IMR-90 (cell line): Measurements from ENCODE around the gene MICOS13. TPM values are rescaled to one million over a fixed set of nuclear protein-coding genes. Genes with fewer than 3 reads are reported as not detected.

Source experiments
- ATAC-seq: fragments of 200-7000 bp; cut with Tn5 transposase; 2 replicates; pipeline ENCODE4 v1.9.1; 2020; ENCODE audit warnings: low read depth, mild to moderate bottlenecking, moderate library complexity
- BruUV-seq: library from RNA; stranded (reverse); fragments of 400-500 nt; replicated peaks from 2 replicates; lab custom pipeline; 2021; lab: Mats Ljungman, UMichigan
- CTCF ChIA-PET: fragments of 300-600 bp; formaldehyde crosslinking; extraction: SDS; loops from one replicate; lab custom pipeline; 2021; ENCODE audit warnings: antibody characterized with exemption; lab: Yijun Ruan, JAX
- POLR2A ChIA-PET: fragments of 300-600 bp; sonication (Branson Sonifier 250); formaldehyde crosslinking; loops from one replicate; lab custom pipeline; 2022; ENCODE audit warnings: antibody characterized with exemption; ENCODE audit not compliant: unreplicated experiment; lab: Charles Lee
- DNase-seq: peaks from one replicate; pipeline ENCODE4 v3.0.0; 2013
- H2AFZ ChIP-seq: replicated peaks from 2 replicates; pipeline ENCODE3; 2013; ENCODE audit warnings: low read length, mild to moderate bottlenecking; ENCODE audit not compliant: poor library complexity
- H2AK5ac ChIP-seq: 2 replicates; pipeline ENCODE4 v1.6.1; 2013; ENCODE audit warnings: low read depth, low read length, inconsistent platforms
- H2AK9ac ChIP-seq: replicated peaks from 2 replicates; pipeline ENCODE3; 2013; ENCODE audit warnings: mild to moderate bottlenecking, low read depth, low read length, moderate library complexity; ENCODE audit not compliant: poor library complexity
- H2BK120ac ChIP-seq: 2 replicates; pipeline ENCODE4 v1.6.1; 2013; ENCODE audit warnings: low read depth, low read length, inconsistent platforms
- H2BK15ac ChIP-seq: 3 replicates; pipeline ENCODE4 v1.6.1; 2013; ENCODE audit warnings: low read depth, low read length, inconsistent platforms
- H2BK20ac ChIP-seq: 2 replicates; pipeline ENCODE4 v1.6.1; 2013; ENCODE audit warnings: low read depth, mild to moderate bottlenecking, inconsistent platforms, low read length, moderate library complexity
- H2BK5ac ChIP-seq: 2 replicates; pipeline ENCODE4 v1.6.1; 2013; ENCODE audit warnings: mild to moderate bottlenecking, low read depth, low read length, inconsistent platforms; ENCODE audit not compliant: poor library complexity, severe bottlenecking
- H3K14ac ChIP-seq: replicated peaks from 2 replicates; pipeline ENCODE4 v1.6.1; 2013; ENCODE audit warnings: low read depth, low read length, inconsistent platforms
- H3K18ac ChIP-seq: 2 replicates; pipeline ENCODE4 v1.6.1; 2013; ENCODE audit warnings: low read depth, low read length, control low read depth
- H3K23ac ChIP-seq: 2 replicates; pipeline ENCODE4 v1.6.1; 2013; ENCODE audit warnings: low read depth, low read length, inconsistent platforms
- H3K27ac ChIP-seq: 2 replicates; pipeline ENCODE4 v1.5.1; 2013; ENCODE audit warnings: mild to moderate bottlenecking, control low read depth, low read length; ENCODE audit not compliant: insufficient read depth
- H3K27me3 ChIP-seq: 2 replicates; pipeline ENCODE4 v1.6.1; 2013; ENCODE audit warnings: low read length; ENCODE audit not compliant: control insufficient read depth, insufficient read depth
- H3K36me3 ChIP-seq: 2 replicates; pipeline ENCODE4 v1.6.1; 2013; ENCODE audit warnings: low read length, mixed read lengths; ENCODE audit not compliant: control insufficient read depth, insufficient read depth
- H3K4ac ChIP-seq: 2 replicates; pipeline ENCODE4 v1.6.1; 2013; ENCODE audit warnings: low read depth, low read length, inconsistent platforms
- H3K4me1 ChIP-seq: 2 replicates; pipeline ENCODE4 v1.6.1; 2013; ENCODE audit warnings: low read length, mixed read lengths; ENCODE audit not compliant: control insufficient read depth, insufficient read depth
- H3K4me2 ChIP-seq: 2 replicates; pipeline ENCODE4 v1.6.1; 2013; ENCODE audit warnings: low read depth, mild to moderate bottlenecking, control low read depth, low read length, moderate library complexity
- H3K4me3 ChIP-seq: 2 replicates; pipeline ENCODE4 v1.5.1; 2013; ENCODE audit warnings: low read depth, mild to moderate bottlenecking, control low read depth, low read length, moderate library complexity; ENCODE audit not compliant: insufficient read depth
- H3K56ac ChIP-seq: 2 replicates; pipeline ENCODE4 v1.6.1; 2013; ENCODE audit warnings: low read length, inconsistent platforms; ENCODE audit not compliant: insufficient read depth; ENCODE audit errors: extremely low read depth
- H3K79me1 ChIP-seq, 2 experiments: 2 replicates each; pipeline ENCODE4 v1.6.1; 2013; ENCODE audit warnings: low read length in 2 of 2, inconsistent platforms in 1 of 2, low read depth in 1 of 2
- H3K9ac ChIP-seq: 2 replicates; pipeline ENCODE4 v1.6.1; 2013; ENCODE audit warnings: low read depth, low read length, control low read depth
- H3K9me1 ChIP-seq: 2 replicates; pipeline ENCODE4 v1.6.1; 2013; ENCODE audit warnings: low read length, inconsistent platforms; ENCODE audit not compliant: insufficient read depth
- H3K9me3 ChIP-seq: 2 replicates; pipeline ENCODE4 v1.6.1; 2013; ENCODE audit warnings: low read length; ENCODE audit not compliant: control insufficient read depth, insufficient read depth
- H4K20me1 ChIP-seq: 2 replicates; pipeline ENCODE4 v1.6.1; 2013; ENCODE audit warnings: low read length, inconsistent platforms; ENCODE audit not compliant: insufficient read depth
- H4K5ac ChIP-seq: 2 replicates; pipeline ENCODE4 v1.6.1; 2013; ENCODE audit warnings: mild to moderate bottlenecking, low read depth, low read length, control low read depth
- H4K8ac ChIP-seq, 2 experiments: 2 replicates each; pipeline ENCODE4 v1.6.1; 2013; ENCODE audit warnings: low read depth in 2 of 2, low read length in 2 of 2, control low read depth in 1 of 2, inconsistent platforms in 1 of 2
- H4K91ac ChIP-seq: 2 replicates; pipeline ENCODE4 v1.6.1; 2013; ENCODE audit warnings: low read depth, low read length, inconsistent platforms; ENCODE audit not compliant: insufficient read depth
- CEBPB ChIP-seq: IDR thresholded peaks from 2 replicates; pipeline ENCODE4 v1.6.1; 2012; ENCODE audit warnings: low read depth, low read length, improper control_type of control experiment
- MAFK ChIP-seq: IDR thresholded peaks from 2 replicates; pipeline ENCODE4 v1.6.1; 2012; ENCODE audit warnings: low read depth, low read length, improper control_type of control experiment
- WGBS, 2 experiments: methylation state at CpG; one replicate each; pipeline versions ENCODE4 v1.1.5 to v1.1.7; 2013; ENCODE audit warnings: missing lambda C conversion rate in 2 of 2; ENCODE audit not compliant: insufficient read length in 1 of 2; ENCODE audit errors: extremely low coverage in 2 of 2; 5-methylcytosine and 5-hydroxymethylcytosine counted together
- dilution Hi-C: fragments of 300-500 bp; cut with HindIII; formaldehyde crosslinking; loops from one replicate; pipeline ENCODE4 v1.14.3; 2018; ENCODE audit warnings: low sequenced_read_pairs; ENCODE audit not compliant: unreplicated experiment
- in situ Hi-C: fragments of 300-500 bp; cut with MboI; formaldehyde crosslinking; loops from 3 replicates; pipeline ENCODE4 v1.14.3; 2019; ENCODE audit warnings: low sequenced_read_pairs, inconsistent platforms, mixed read lengths
- intact Hi-C: fragments of 100-400 bp; cut with micrococcal nuclease; formaldehyde crosslinking; loops from 2 replicates; pipeline ENCODE4 v1.10.0; 2022
- polyA plus RNA-seq, 3 experiments: library from polyadenylated mRNA; depleted of rRNA; stranded (reverse); fragments of >200 nt; gene quantifications; 2 replicates each; pipeline ENCODE4 v1.2.3, GENCODE V29; 2012; ENCODE audit warnings: low replicate concordance in 1 of 3
- total RNA-seq: library from RNA; depleted of rRNA; stranded (reverse); fragments of >200 nt; gene quantifications from 2 replicates; pipeline ENCODE4 v1.2.3, GENCODE V29; 2012

The MICOS13 gene
- total and polyA plus RNA-seq, 2 of the 4 experiments (the other 2 are of a cell fraction): 14.5 to 48.9 TPM

- TF ChIP-seq CEBPB: no peak
Measured at GRCh38 chr19:5672708-5673459, 7.4 kb downstream of the MICOS13 start (continued).

GRCh38 chr19:5671600-5671999 lies 8.7 kb downstream of the MICOS13 start:
- 85% methylated on average over 5 of the region's 7 CpGs; no CpG with 5 or more reads in 1 of the 2 experiments for WGBS, 2 experiments
- Histone ChIP-seq H3K27ac (no peak overlapping the region), H3K9ac (no peak overlapping the region), H3K4me1 (no peaks in the 10 kb centered on the region), H3K9me1 (peaks cover 10% of the 10 kb centered on the region; the same call in 1 of the 2 replicates), H3K79me1 (peaks cover 3 to 22% of the 10 kb centered on the region in 2 experiments; a peak in 2 of 4 replicates), H3K36me3 (peaks cover 35% of the 10 kb centered on the region), H4K8ac (no peak overlapping the region), H3K18ac (no peak overlapping the region), H4K5ac (no peak overlapping the region), H2AK5ac (no peak overlapping the region), H4K20me1 (peaks cover 14% of the 10 kb centered on the region; the same call in 1 of the 2 replicates), H2AK9ac (no peak overlapping the region), H3K56ac (no peak overlapping the region), H3K9me3 (no peaks in the 10 kb centered on the region), H3K14ac (no peak overlapping the region), H3K23ac (no peak overlapping the region), H2BK15ac (no peak overlapping the region), H2BK5ac (no peak overlapping the region), H4K91ac (no peak overlapping the region), H3K27me3 (no peaks in the 10 kb centered on the region), H3K4me3 (no peak overlapping the region), H2BK120ac (no peak overlapping the region), H2BK20ac (no peak overlapping the region), H3K4me2 (no peak overlapping the region), H2AFZ (no peak overlapping the region), H3K4ac (no peak overlapping the region)
- ChIA-PET CTCF (no interaction called here), POLR2A (no interaction called here)
- no TSS peak for BruUV-seq
- no peak for ATAC-seq
- dilution Hi-C loops (no loop called here), intact Hi-C loops (no loop called here), in situ Hi-C loops (no loop called here)
- no peak for DNase-seq
- no peak for TF ChIP-seq MAFK
